GM15510 (cell line): ENCODE measurements around the gene TMEM151B.

Experiments used
- POLR2A ChIP-seq: IDR thresholded peaks from 3 replicates; pipeline ENCODE4 v1.6.1; 2011; ENCODE audit warnings: borderline replicate concordance; ENCODE audit not compliant: insufficient read length; ENCODE audit errors: extremely low read depth

TMEM151B gene

DNA sequence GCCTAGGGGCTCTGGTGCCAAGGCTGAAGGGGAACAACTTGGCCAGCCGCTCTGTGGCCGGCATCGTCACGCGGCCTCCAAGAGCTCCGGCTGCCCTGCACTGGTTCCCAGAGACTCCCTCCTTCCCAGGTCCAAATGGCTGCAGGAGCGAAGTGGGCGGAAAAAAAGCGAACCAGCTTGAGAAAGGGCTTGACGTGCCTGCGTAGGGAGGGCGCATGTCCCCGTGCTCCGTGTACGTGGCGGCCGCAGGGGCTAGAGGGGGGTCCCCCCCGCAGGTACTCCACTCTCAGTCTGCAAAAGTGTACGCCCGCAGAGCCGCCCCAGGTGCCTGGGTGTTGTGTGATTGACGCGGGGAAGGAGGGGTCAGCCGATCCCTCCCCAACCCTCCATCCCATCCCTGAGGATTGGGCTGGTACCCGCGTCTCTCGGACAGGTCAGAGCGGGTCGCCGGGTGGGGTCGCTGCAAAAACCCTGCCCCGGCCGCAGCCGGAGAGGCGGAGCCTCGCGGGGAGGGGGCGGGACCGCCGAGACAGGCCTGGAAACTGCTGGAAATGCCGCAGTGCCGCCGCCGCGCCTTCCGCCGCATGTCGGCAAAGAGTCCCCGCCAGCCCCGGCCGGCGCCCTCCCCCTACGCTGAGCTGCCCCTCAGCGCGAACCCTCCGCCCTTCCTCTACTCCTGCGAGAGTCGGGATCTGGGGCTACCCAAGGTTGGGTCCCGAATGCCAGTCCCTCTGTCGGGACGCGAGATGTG lies 24.2 kb upstream of the TMEM151B start:
- peak; percentile 16 for TF ChIP-seq POLR2A

DNA sequence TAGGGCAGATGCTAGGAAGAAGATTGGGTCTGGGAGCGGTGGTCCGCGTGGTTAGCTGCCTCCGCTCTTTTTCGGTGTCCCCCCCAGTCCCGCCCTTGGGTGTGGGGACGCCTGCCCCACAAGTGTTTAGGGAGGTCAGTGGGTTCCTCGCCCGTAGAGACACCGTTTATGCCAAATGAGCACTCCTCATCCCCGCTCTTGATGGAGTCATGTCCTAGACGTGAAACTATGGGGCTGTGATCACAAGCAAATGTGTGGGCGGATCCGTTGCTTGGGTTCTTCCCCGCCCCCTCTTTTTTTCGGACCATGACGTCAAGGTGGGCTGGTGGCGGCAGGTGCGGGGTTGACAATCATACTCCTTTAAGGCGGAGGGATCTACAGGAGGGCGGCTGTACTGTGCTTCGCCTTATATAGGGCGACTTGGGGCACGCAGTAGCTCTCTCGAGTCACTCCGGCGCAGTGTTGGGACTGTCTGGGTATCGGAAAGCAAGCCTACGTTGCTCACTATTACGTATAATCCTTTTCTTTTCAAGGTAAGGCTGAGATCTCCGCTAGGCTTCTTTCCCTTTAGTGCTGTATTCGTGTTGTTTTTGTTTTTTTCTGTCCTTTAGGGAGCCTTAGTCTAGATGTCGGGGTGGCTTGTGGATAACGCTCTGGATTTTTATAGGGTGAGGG lies 23.4 kb upstream of the TMEM151B start, which contains the start of gene HSP90AB1:
HSP90AB1 (plus strand) TSS at position 439 of the 675 bp plus-strand sequence. CDS start 1,529 bp downstream, outside the sequence.
- TF ChIP-seq POLR2A = peak; percentile 100

DNA sequence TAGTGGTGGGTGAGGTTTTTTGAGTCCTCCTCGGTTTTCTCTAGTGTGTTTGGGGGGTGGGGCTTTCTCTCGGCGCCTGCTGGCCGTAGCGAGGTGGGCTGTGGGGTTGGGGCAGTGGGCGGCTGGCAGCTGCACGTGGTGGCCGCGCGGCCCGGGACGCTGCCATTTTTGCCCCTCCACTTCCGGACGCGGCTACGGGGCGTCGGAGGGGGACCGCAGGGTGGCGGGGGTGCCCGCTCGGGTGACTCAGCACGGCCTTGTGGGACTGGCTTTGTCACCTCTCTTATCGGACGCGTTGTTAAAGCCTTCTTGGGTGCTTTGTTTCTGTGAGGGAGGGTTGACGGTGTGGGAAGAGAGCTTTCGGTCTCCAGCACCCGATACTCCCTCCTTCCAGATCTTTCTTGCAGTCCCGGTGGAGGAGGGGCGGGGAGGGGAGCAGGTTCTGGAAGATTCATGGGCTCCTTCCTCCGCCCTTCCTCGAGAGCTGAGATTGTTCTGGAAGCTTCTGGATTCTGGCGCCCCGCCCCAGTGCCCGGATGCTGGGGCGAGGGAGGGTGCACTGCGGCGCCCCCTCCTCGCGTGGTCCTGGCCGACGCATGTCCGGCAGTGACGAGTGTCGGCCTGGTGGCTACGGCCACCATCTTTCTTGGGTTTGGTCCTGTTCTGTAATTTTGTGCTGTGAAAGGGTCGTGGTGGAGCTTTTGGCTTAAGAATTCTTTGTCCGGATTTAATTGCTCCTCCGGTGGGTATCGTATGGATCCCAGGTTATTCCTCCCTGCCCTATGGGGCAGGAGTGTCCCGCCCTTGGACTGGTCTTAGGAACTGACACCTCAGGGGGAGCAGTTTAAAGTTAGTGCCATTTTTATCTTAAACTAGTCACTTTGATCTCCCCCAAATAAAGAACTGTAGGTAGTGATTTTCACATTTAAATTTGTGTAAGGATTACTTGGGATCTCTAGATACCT lies 22.6 kb upstream of the TMEM151B start:
- TF ChIP-seq POLR2A = no peak

DNA sequence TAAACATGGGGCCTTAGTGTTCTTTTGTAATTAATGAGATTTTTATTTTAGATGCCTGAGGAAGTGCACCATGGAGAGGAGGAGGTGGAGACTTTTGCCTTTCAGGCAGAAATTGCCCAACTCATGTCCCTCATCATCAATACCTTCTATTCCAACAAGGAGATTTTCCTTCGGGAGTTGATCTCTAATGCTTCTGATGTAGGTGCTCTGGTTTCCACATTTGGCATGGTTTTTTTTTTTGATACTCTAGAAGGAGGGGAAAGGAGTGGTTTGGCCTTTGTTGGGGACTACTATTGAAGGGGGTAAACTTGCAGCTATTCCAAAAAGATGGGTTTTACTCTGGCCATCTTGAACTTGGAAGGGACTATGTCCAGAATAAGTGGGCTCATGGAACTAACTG lies 21.7 kb upstream of the TMEM151B start:
- TF ChIP-seq POLR2A = no peak

DNA sequence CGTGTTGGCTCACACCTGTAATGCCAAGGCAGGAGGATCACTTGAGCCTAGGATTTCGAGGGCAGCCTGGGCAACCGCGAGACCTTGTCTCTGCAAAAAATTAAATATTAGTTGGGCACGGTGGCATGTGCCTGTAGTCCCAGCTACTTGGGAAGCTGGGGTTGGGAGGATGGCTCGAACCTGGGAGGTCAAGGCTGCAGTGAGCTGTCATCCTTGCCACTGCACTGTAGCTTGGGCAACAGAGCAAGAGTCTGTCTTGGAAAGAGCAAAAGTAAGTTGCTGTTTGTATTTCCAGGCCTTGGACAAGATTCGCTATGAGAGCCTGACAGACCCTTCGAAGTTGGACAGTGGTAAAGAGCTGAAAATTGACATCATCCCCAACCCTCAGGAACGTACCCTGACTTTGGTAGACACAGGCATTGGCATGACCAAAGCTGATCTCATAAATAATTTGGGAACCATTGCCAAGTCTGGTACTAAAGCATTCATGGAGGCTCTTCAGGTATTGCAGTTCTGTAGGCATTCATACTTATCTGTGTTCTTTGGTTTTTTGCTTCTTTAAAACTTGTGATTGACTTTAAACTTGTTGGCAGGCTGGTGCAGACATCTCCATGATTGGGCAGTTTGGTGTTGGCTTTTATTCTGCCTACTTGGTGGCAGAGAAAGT lies 21.0 kb upstream of the TMEM151B start:
- no peak for TF ChIP-seq POLR2A

DNA sequence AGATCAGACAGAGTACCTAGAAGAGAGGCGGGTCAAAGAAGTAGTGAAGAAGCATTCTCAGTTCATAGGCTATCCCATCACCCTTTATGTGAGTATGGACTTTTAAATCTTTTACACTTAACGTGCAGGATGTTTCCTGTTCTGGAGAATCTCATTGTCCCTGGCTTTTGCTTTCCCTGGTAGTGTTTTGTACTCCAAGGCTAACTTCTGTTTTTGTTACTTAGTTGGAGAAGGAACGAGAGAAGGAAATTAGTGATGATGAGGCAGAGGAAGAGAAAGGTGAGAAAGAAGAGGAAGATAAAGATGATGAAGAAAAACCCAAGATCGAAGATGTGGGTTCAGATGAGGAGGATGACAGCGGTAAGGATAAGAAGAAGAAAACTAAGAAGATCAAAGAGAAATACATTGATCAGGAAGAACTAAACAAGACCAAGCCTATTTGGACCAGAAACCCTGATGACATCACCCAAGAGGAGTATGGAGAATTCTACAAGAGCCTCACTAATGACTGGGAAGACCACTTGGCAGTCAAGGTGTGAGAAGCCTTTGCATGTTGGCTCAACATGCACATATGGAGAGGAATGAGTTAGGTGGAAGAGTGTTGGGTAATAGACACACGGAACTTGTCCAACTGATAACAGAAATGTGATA lies 20.1 kb upstream of the TMEM151B start:
- TF ChIP-seq POLR2A = no peak

DNA sequence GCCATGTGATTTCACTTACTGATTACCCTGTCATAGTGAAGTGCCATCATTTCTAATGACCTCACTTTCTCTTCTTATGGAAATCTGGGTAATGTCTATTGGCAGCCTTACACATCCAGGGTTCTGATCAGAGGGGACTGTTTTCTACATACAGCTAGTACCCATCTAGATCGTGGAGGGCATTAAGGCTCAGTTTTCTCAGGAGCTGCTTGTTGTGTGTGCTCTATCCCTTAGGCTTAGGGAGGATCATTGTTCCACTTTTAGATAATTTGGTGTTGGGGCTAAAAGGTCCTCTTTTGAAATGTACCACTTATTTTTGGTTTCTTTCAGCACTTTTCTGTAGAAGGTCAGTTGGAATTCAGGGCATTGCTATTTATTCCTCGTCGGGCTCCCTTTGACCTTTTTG lies 19.5 kb upstream of the TMEM151B start:
- TF ChIP-seq POLR2A = no peak

DNA sequence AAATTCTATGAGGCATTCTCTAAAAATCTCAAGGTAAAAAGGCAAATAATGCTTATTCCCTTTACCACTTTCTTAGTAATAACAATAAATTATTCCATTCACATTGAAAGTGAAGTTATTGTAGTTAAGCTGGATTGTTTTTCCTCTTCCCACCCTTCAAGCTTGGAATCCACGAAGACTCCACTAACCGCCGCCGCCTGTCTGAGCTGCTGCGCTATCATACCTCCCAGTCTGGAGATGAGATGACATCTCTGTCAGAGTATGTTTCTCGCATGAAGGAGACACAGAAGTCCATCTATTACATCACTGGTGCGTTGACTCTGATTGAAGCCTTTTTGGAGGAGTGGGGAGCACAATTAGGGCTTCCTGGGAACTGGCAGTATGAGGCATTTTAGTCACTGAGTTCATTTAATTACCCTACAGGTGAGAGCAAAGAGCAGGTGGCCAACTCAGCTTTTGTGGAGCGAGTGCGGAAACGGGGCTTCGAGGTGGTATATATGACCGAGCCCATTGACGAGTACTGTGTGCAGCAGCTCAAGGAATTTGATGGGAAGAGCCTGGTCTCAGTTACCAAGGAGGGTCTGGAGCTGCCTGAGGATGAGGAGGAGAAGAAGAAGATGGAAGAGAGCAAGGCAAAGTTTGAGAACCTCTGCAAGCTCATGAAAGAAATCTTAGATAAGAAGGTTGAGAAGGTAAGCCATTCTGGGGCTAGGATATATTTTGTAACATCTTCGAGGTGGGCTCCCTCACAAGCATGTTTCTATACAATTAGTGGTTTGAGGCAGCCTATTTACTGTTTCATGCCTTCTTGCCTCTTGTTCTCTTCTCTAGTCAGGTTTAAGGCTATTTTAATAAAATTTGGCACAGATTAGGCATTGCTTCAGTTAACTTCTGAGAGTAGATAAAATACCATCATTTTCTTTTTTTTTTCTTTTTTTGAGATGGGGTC lies 18.4 kb upstream of the TMEM151B start:
- TF ChIP-seq POLR2A = no peak

DNA sequence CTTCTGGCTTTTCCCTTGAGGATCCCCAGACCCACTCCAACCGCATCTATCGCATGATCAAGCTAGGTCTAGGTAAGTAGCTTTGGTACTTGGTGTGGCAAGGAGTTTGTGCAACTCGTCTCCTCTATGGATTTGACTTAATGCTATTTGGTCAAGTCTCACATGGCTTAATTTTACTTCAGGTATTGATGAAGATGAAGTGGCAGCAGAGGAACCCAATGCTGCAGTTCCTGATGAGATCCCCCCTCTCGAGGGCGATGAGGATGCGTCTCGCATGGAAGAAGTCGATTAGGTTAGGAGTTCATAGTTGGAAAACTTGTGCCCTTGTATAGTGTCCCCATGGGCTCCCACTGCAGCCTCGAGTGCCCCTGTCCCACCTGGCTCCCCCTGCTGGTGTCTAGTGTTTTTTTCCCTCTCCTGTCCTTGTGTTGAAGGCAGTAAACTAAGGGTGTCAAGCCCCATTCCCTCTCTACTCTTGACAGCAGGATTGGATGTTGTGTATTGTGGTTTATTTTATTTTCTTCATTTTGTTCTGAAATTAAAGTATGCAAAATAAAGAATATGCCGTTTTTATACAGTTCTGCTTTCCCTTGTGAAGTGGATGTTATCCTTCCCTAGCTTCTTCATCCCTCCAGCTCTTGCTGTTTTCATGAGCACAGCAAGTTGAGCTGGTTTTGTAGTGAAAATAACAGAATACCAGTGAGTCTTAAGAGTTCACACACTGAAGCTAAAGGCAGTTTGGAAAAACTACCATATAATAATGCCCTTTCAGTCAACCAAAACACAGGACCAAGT lies 16.7 kb upstream of the TMEM151B start:
- no peak for TF ChIP-seq POLR2A

DNA sequence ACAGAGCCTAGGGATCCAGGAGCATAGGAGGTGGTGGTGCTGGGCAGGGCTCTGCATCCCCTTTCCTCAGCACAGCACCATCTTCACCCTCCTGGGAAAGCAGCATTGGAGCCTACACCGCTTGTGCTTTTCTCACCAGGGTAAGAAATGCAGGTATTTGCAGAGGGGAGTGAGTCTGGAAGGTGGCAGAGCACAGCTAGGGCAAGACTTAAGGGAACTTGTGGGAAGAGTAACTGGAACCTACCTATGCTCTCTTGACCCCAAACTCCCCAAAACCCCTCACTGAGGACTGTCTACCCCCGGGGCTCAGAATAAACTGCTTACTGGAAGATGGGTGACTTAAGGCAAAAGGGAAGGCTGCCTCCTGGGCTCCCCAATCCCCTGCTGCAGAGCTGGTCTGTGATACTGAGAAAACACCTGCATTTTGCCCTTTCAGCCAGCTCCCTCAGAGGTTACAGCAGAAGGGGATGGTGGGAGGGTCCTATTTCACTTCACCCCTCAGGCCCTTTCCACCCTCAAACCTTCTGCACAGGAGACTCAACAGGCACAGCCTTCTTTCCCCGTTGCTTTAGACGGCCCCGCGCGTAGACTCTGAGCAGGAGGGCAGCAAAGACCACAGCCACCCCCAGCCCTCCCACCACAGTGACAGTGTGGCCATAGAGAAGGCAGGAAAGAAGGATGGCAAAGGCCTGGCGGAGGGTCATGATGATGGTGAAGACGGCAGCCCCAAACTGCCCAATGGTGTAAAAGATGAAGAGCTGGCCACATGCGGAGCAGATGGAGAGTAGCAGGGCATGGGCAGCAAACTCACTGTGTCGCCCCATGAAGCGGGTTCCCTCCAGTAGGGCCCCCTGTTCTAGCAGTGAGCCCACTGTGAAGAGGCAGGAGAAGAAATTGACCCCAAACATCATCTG lies 15.8 kb upstream of the TMEM151B start:
- TF ChIP-seq POLR2A = peak; percentile 41

DNA sequence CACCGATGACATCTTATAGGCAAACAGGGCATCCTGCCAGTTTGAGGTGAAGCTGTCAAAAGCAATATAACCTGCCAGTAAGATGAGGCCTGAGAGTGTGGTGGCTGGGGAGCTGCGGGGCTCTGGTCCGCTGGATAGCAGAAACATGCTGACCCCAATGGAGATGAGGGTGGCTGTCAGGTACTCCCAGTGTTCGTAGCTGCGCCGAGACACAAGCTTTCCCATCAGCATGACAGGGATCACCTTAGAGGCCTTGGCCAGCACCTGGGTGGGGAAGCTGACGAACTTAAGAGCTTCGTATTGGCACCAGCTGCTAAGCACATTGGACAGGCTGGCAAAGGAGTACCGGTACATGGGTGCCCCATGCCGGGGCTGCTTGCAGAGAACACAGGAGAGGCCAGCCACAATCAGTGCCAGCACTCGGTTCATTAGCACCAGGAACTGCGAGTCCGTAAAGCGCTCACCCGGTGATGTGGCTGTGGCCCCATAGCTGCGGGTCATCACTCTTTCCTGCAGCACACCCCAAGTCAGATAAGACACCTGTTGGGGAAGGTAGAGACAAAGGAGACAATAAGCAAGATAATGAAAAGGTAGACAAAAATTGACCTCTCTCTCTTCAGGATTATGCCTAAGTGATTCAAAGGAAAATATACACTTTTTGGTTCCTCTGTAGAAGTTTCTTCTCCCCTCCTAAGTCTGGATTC lies 15.0 kb upstream of the TMEM151B start:
- peak; percentile 38 for TF ChIP-seq POLR2A
